ENCODE data around the gene DEPDC5. TPM values are rescaled to one million over a fixed set of nuclear protein-coding genes. Genes with fewer than 3 reads are reported as not detected.

DEPDC5 gene
- total RNA-seq, 4 donors from 2014 or later = 25.9 to 86.4 (median 45.6) TPM

DNA sequence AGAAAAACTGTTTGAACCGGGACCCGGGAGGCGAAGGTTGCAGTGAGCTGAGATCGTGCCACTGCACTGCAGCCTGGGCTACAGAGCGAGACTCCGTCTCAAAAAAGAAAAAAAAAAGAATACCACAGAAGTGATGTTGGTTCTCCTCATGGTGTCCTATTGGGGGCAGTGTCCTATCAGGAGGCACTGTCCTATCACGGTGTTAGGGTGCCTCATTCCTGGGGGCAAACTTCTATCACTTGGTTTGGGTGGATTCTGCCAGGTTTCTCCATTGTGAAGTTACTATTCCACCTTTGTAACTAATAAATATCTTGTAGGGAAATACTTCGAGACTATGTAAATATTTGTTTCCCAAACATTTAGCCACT, 23.5 kb upstream of the DEPDC5 start:
- in situ Hi-C loops (cut with MboI; ENCODE audit: low pct_ligation_motif_present in 1 of 4, low pct_unique_long_range_greater_than_20kb in 1 of 4, low sequenced_read_pairs in 3 of 4) (no loop called here), intact Hi-C loops (cut with DNase I; ENCODE audit: low total_unique reads) (no loop called here)
- 13 to 85% methylated on average over 1 to 8 of the region's 8 CpGs for WGBS, 2 donors (ENCODE audit: low coverage in 1 of 2)
- Histone ChIP-seq H3K27me3 (no peaks in the 10 kb centered on the region), H3K36me3 (peaks cover 0 to 8% (median 0%) of the 10 kb centered on the region in 4 donors), H3K27ac (no peak overlapping the region), H3K4me3 (no peak overlapping the region), H3K4me1 (peaks cover 10 to 15% (median 11%) of the 10 kb centered on the region in 4 donors), H3K9me3 (no peaks in the 10 kb centered on the region)
- TF ChIP-seq POLR2A (IDR thresholded peaks at IDR 0.05) = no peak
- TF ChIP-seq, protein P1, sequence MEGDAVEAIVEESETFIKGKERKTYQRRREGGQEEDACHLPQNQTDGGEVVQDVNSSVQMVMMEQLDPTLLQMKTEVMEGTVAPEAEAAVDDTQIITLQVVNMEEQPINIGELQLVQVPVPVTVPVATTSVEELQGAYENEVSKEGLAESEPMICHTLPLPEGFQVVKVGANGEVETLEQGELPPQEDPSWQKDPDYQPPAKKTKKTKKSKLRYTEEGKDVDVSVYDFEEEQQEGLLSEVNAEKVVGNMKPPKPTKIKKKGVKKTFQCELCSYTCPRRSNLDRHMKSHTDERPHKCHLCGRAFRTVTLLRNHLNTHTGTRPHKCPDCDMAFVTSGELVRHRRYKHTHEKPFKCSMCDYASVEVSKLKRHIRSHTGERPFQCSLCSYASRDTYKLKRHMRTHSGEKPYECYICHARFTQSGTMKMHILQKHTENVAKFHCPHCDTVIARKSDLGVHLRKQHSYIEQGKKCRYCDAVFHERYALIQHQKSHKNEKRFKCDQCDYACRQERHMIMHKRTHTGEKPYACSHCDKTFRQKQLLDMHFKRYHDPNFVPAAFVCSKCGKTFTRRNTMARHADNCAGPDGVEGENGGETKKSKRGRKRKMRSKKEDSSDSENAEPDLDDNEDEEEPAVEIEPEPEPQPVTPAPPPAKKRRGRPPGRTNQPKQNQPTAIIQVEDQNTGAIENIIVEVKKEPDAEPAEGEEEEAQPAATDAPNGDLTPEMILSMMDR (IDR thresholded peaks at IDR 0.05) = no peak
- no peak for TF ChIP-seq POLR2AphosphoS5 (IDR thresholded peaks at IDR 0.05)
- no peak for TF ChIP-seq EP300 (IDR thresholded peaks at IDR 0.05; ENCODE audit: low read depth)
- DNase-seq = no peak

DNA sequence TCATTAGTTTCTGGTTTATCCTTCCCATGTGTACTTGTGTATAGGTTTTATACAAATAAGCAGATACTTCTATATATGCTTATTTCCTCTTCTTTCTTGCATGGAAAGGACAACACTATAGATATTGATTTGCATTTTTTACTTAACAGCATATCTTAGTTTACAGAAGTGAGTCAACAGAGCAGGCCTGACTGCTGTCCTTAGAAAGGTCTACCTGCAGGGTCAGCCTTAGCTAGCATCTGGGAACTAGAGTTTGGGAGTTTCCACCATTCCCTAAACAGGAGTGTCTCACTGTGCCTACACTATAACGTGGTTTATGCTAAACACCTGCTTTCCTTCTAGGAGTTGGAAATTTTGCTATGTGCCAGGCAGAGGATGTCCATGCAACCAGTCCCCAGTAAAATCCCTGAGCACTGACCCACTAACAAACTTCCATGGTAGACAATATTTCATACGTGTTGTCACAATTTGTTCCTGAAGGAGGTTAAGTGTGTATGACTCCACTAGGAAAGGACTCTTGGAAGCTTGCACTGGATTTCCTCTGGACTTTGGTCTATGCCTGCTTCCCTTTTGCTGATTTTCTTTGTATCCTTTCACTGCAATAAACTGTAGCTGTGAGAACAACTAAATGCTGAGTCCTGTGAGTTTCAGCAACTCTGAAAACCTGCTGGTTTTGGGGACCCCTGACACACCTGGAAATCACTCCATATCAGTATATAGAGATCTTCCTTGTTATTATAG, 21.6 kb upstream of the DEPDC5 start:
- in situ Hi-C loops (cut with MboI; ENCODE audit: low pct_ligation_motif_present in 1 of 4, low pct_unique_long_range_greater_than_20kb in 1 of 4, low sequenced_read_pairs in 3 of 4) = no loop called here
- no peak for DNase-seq

DNA sequence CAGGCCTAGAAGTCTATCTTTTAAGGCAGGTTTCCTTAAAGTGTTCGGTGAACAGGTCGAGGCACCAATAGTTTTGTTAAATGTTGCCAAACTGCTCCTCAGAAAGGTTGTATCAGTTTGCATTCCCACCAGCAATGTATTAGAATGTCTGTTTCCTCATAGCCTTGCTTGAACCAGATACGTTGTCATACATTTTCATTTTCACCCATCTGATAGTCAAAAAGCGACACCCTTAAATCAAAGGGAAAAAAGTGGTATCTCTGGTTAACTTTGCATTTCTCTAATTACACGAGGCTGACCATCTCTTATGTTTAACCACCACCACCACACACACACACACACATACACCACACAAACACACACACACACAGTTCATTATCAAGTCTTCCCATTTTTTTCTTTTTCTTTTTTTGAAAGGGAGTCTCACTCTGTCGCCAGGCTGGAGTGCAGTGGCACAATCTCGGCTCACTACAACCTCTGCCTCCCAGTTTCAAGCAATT, 20.2 kb upstream of the DEPDC5 start:
- Histone ChIP-seq H3K27ac (no peak overlapping the region), H3K4me3 (no peak overlapping the region), H3K36me3 (peaks cover 0 to 12% (median 0%) of the 10 kb centered on the region in 4 donors), H3K9me3 (no peaks in the 10 kb centered on the region), H3K27me3 (no peaks in the 10 kb centered on the region), H3K4me1 (peaks cover 10 to 15% (median 11%) of the 10 kb centered on the region in 4 donors)
- 90 to 92% methylated on average over 7 of the region's 7 CpGs for WGBS, 2 donors (ENCODE audit: low coverage in 1 of 2)
- no peak for TF ChIP-seq EP300 (IDR thresholded peaks at IDR 0.05; ENCODE audit: low read depth)
- TF ChIP-seq POLR2A (IDR thresholded peaks at IDR 0.05) = no peak
- no peak for TF ChIP-seq POLR2AphosphoS5 (IDR thresholded peaks at IDR 0.05)
- TF ChIP-seq, protein P1 (IDR thresholded peaks at IDR 0.05) = no peak
- in situ Hi-C loops (cut with MboI; ENCODE audit: low pct_ligation_motif_present in 1 of 4, low pct_unique_long_range_greater_than_20kb in 1 of 4, low sequenced_read_pairs in 3 of 4) (no loop called here), intact Hi-C loops (cut with DNase I; ENCODE audit: low total_unique reads) (no loop called here)
- no peak for DNase-seq

More for the DNA sequence above, 21.6 kb upstream of the DEPDC5 start:
- Histone ChIP-seq H3K27me3 (no peaks in the 10 kb centered on the region), H3K36me3 (peaks cover 0 to 12% (median 0%) of the 10 kb centered on the region in 4 donors), H3K4me3 (no peak overlapping the region), H3K27ac (peak overlapping the region; percentile 29 to 69 (median 54)), H3K9me3 (no peaks in the 10 kb centered on the region), H3K4me1 (peaks cover 10 to 15% (median 11%) of the 10 kb centered on the region in 4 donors)
- intact Hi-C loops (cut with DNase I; ENCODE audit: low total_unique reads) = no loop called here
- WGBS, 2 donors (ENCODE audit: low coverage in 1 of 2) = 38 to 42% methylated on average over 1 to 2 of the region's 2 CpGs
- TF ChIP-seq EP300 (IDR thresholded peaks at IDR 0.05; ENCODE audit: low read depth) (no peak), POLR2A (IDR thresholded peaks at IDR 0.05) (no peak), POLR2AphosphoS5 (IDR thresholded peaks at IDR 0.05) (no peak)
- TF ChIP-seq, protein P1 (IDR thresholded peaks at IDR 0.05) = no peak

DNA sequence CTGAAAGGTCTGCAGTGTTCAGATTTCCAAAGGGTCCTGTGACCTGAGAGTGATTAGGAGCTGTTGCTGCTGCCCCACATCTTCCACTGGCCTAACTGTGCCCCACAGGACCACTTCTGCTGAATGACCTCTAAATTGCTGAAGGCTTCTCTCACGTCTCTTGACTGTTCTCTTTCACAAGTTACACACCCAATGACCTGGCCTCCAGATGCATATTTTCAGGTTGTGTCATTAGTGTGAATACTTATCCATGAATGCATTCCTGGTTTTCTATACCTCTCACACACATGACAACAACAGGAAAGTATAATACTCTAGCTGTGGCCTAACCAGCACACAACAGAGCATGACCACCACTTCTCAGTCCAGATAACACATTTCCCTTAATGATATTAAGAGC, 19.3 kb upstream of the DEPDC5 start:
- in situ Hi-C loops (cut with MboI; ENCODE audit: low pct_ligation_motif_present in 1 of 4, low pct_unique_long_range_greater_than_20kb in 1 of 4, low sequenced_read_pairs in 3 of 4) (no loop called here), intact Hi-C loops (cut with DNase I; ENCODE audit: low total_unique reads) (no loop called here)
- no peaks in the 10 kb centered on the region for H3K9me3 ChIP-seq
- no peak overlapping the region for H3K4me3 ChIP-seq
- no peak for DNase-seq
- WGBS, 2 donors (ENCODE audit: low coverage in 1 of 2) = 96 to 100% methylated on average over 1 of the region's 1 CpG
- no peaks in the 10 kb centered on the region for H3K27me3 ChIP-seq
- no peak overlapping the region for H3K27ac ChIP-seq
- H3K36me3 ChIP-seq = peaks cover 0 to 12% (median 0%) of the 10 kb centered on the region in 4 donors
- peaks cover 10 to 18% (median 11%) of the 10 kb centered on the region in 4 donors for H3K4me1 ChIP-seq
- TF ChIP-seq POLR2A (IDR thresholded peaks at IDR 0.05) = no peak
- TF ChIP-seq, protein P1 (IDR thresholded peaks at IDR 0.05) = no peak
- TF ChIP-seq POLR2AphosphoS5 (IDR thresholded peaks at IDR 0.05) = no peak
- no peak for TF ChIP-seq EP300 (IDR thresholded peaks at IDR 0.05; ENCODE audit: low read depth)

Measured in transverse colon (tissue), 4 donors.